ENCODE data around the gene DUSP2. TPM values are rescaled to one million over a fixed set of nuclear protein-coding genes. Genes with fewer than 3 reads are reported as not detected.

Gene DUSP2
- total and polyA plus RNA-seq, 10 of the 15 experiments (the other 5 are each of a cell fraction or from before 2014, with no cell fraction given) = 9.7 to 212 (median 57.2) TPM

- ChIA-PET POLR2A (interaction anchor here (0.6 to 4.3 kb wide), 5 partner anchors 13 to 39 kb away, joined by 4 to 31 read pairs (median 23); partner anchors contain the start of genes ASTL and STARD7), SMC1A (ENCODE audit: uncharacterized antibody, unreplicated experiment) (interaction anchor here (1.5 to 7.5 kb wide), 5 partner anchors 13 to 58 kb away, joined by 5 to 338 read pairs (median 34); partner anchors contain the start of genes ASTL and DUSP2), RAD21 (ENCODE audit: unreplicated experiment) (interaction anchor here (1.3 to 8.9 kb wide), 5 partner anchors 16 to 184 kb away, joined by 3 to 463 read pairs (median 18); partner anchors contain the start of genes ASTL and DUSP2), CTCF (interaction anchor here (2.9 to 10.6 kb wide), 8 partner anchors 13 to 183 kb away, joined by 20 to 535 read pairs (median 36); partner anchors contain the start of genes ADRA2B, ANKRD36C, ASTL and DUSP2)
- Histone ChIP-seq H4K20me1 (ENCODE audit: control insufficient read depth, insufficient read depth) (no peaks in the 10 kb centered on the region), H3K36me3 (ENCODE audit: control insufficient read depth in 2 of 2, insufficient read depth in 2 of 2, low read length in 1 of 2) (no peaks in the 10 kb centered on the region), H3K9ac (ENCODE audit: control insufficient read depth, insufficient read depth, low read length) (no peak overlapping the region), H2AFZ (ENCODE audit: control insufficient read depth, low read depth, low read length) (no peak overlapping the region), H3K9me3 (replicated peaks; ENCODE audit: control insufficient read depth, insufficient read depth, low read length) (no peaks in the 10 kb centered on the region), H3K79me2 (ENCODE audit: control insufficient read depth, insufficient read depth, low read length) (no peaks in the 10 kb centered on the region), H3K27ac (ENCODE audit: control insufficient read depth, insufficient read depth) (no peak overlapping the region), H3K4me2 (ENCODE audit: control insufficient read depth, insufficient read depth) (no peak overlapping the region), H3K27me3 (replicated peaks in 1 of 2; ENCODE audit: control insufficient read depth in 2 of 2, insufficient read depth in 2 of 2, low read length in 1 of 2) (no peaks in the 10 kb centered on the region), H3K4me1 (ENCODE audit: control insufficient read depth, insufficient read depth, low read length) (peaks cover 6% of the 10 kb centered on the region; the same call in 1 of the 2 replicates), H3K4me3 (no peak overlapping the region)
- no peak for ATAC-seq
- WGBS (ENCODE audit: insufficient coverage, insufficient replicate concordance, low lambda C conversion rate, missing lambda C conversion rate) = 34% methylated on average over 4 of the region's 4 CpGs
- FAIRE-seq = no peak
- TF ChIP-seq TARDBP (IDR thresholded peaks at IDR 0.05; ENCODE audit: borderline replicate concordance) (no peak), ATF7 (IDR thresholded peaks at IDR 0.05; ENCODE audit: low read depth) (no peak), CTCF (IDR thresholded peaks at IDR 0.05 in 2 of 3, conservative IDR thresholded peaks at IDR 0.05 in 1 of 3; ENCODE audit: control insufficient read depth in 2 of 3, extremely low read depth in 1 of 3, insufficient read depth in 1 of 3, low read depth in 3 of 3, low read length in 3 of 3) (no peak), NFXL1 (IDR thresholded peaks at IDR 0.05; ENCODE audit: borderline replicate concordance) (no peak), CEBPZ (IDR thresholded peaks at IDR 0.05; ENCODE audit: low read depth, low read length) (no peak), YBX1 (IDR thresholded peaks at IDR 0.05) (no peak), HDAC2 (IDR thresholded peaks at IDR 0.05) (no peak), POU2F2 (IDR thresholded peaks at IDR 0.05; ENCODE audit: borderline replicate concordance, low read depth, low read length) (no peak), HDAC6 (IDR thresholded peaks at IDR 0.05; ENCODE audit: unreplicated experiment) (no peak), ESRRA (IDR thresholded peaks at IDR 0.05; ENCODE audit: low read length) (no peak), ELK1 (IDR thresholded peaks at IDR 0.05; ENCODE audit: low read depth, low read length) (no peak), SIN3A (IDR thresholded peaks at IDR 0.05; ENCODE audit: low read depth, low read length) (no peak), NR2C2 (IDR thresholded peaks at IDR 0.05; ENCODE audit: borderline replicate concordance, control insufficient read depth, insufficient read length, low read depth) (no peak), ZNF622 (IDR thresholded peaks at IDR 0.05) (no peak), RUNX3 (IDR thresholded peaks at IDR 0.05; ENCODE audit: low read length) (no peak), IKZF1 (conservative IDR thresholded peaks at IDR 0.05) (no peak), TCF3 (IDR thresholded peaks at IDR 0.05; ENCODE audit: borderline replicate concordance, insufficient read depth, low read depth, low read length) (no peak), KAT2A (conservative IDR thresholded peaks at IDR 0.05; ENCODE audit: control insufficient read depth, low read depth, low read length) (no peak), RFX5 (IDR thresholded peaks at IDR 0.05; ENCODE audit: low read depth, low read length) (no peak)
- intact Hi-C loops (cut with micrococcal nuclease; ENCODE audit: unreplicated experiment) = no loop called here
- in situ Hi-C loops (cut with MboI) = loop anchor here (5.0 kb wide), 1 partner anchor 34 kb away; no protein-coding TSS in a partner anchor
- no peak for DNase-seq (ENCODE audit: low read depth, low spot score)
- no TSS peak for BruUV-seq (replicated peaks)
These were observed 31.4 kb upstream of the DUSP2 start for GRCh38 chr2:96176661-96177060.

All from GM12878 (cell line).